GM12874 (cell line): Measurements from ENCODE around the gene SLIT1.

Source experiments
- CTCF ChIP-seq: IDR thresholded peaks from 2 replicates; pipeline ENCODE4 v1.5.1; 2011; ENCODE audit warnings: low read depth, mild to moderate bottlenecking, control low read depth, low read length, moderate library complexity; ENCODE audit not compliant: insufficient read depth

The SLIT1 gene

GRCh38 chr10:97226398-97226797, 40.6 kb upstream of the SLIT1 start:
- TF ChIP-seq CTCF = no peak

- no peak for TF ChIP-seq CTCF
Observed at GRCh38 chr10:97224483-97225435, 39.0 kb upstream of the SLIT1 start.

GRCh38 chr10:97222326-97222961, 36.7 kb upstream of the SLIT1 start:
- no peak for TF ChIP-seq CTCF

- TF ChIP-seq CTCF = no peak
Observed at GRCh38 chr10:97220355-97220754, 34.6 kb upstream of the SLIT1 start.

GRCh38 chr10:97217299-97217698, 31.5 kb upstream of the SLIT1 start:
- TF ChIP-seq CTCF = no peak

GRCh38 chr10:97215619-97216260, 30.0 kb upstream of the SLIT1 start:
- TF ChIP-seq CTCF = no peak

GRCh38 chr10:97213431-97213830, 27.7 kb upstream of the SLIT1 start:
- no peak for TF ChIP-seq CTCF
